HG02885 (cell line): ENCODE measurements around the gene CD28.

Source experiments
- ATAC-seq: cut with Tn5 transposase; IDR thresholded peaks from one replicate; pipeline ENCODE4 v1.9.1; 2021; ENCODE audit warnings: mild to moderate bottlenecking; ENCODE audit not compliant: unreplicated experiment, poor library complexity

Gene CD28

GRCh38 chr2:203706403-203706802 is at the start of gene CD28:
Gene CD28 (plus strand): TSS chr2:203706639. CDS start chr2:203706697, 58 bp downstream.
- ATAC-seq = peak; percentile 99

GRCh38 chr2:203659331-203660049 is 46.9 kb upstream of the CD28 start:
- ATAC-seq = peak; percentile 68

GRCh38 chr2:203660465-203660864 is 46.0 kb upstream of the CD28 start:
- ATAC-seq = no peak

- ATAC-seq = no peak
Measured at GRCh38 chr2:203661279-203661908, 45.0 kb upstream of the CD28 start.

GRCh38 chr2:203662487-203662886 is 44.0 kb upstream of the CD28 start:
- no peak for ATAC-seq

- no peak for ATAC-seq
Measured at GRCh38 chr2:203662951-203663350, 43.5 kb upstream of the CD28 start.

GRCh38 chr2:203664029-203664755 is 42.2 kb upstream of the CD28 start:
- no peak for ATAC-seq

- ATAC-seq = no peak
Measured at GRCh38 chr2:203667838-203668237, 38.6 kb upstream of the CD28 start.

GRCh38 chr2:203669820-203670219 is 36.6 kb upstream of the CD28 start:
- ATAC-seq = no peak

GRCh38 chr2:203670939-203671338 is 35.5 kb upstream of the CD28 start:
- ATAC-seq = no peak

GRCh38 chr2:203671876-203672275 is 34.6 kb upstream of the CD28 start:
- ATAC-seq = no peak

- no peak for ATAC-seq
Measured at GRCh38 chr2:203672856-203673255, 33.6 kb upstream of the CD28 start.

GRCh38 chr2:203673933-203674332 is 32.5 kb upstream of the CD28 start:
- ATAC-seq = peak; percentile 99

- ATAC-seq = no peak
Measured at GRCh38 chr2:203675086-203675485, 31.4 kb upstream of the CD28 start.

GRCh38 chr2:203678971-203679370 is 27.5 kb upstream of the CD28 start:
- no peak for ATAC-seq

- ATAC-seq = no peak
Measured at GRCh38 chr2:203679401-203679800, 27.0 kb upstream of the CD28 start.

- ATAC-seq = no peak
Measured at GRCh38 chr2:203681978-203682377, 24.5 kb upstream of the CD28 start.

GRCh38 chr2:203682688-203683130 is 23.7 kb upstream of the CD28 start:
- ATAC-seq = no peak

- no peak for ATAC-seq
Measured at GRCh38 chr2:203683421-203683820, 23.0 kb upstream of the CD28 start.

- ATAC-seq = peak; percentile 87
Measured at GRCh38 chr2:203683932-203684556, 22.4 kb upstream of the CD28 start.

GRCh38 chr2:203685081-203685621 is 21.3 kb upstream of the CD28 start:
- no peak for ATAC-seq
